ENCODE measurements around the gene STK38.

DNA sequence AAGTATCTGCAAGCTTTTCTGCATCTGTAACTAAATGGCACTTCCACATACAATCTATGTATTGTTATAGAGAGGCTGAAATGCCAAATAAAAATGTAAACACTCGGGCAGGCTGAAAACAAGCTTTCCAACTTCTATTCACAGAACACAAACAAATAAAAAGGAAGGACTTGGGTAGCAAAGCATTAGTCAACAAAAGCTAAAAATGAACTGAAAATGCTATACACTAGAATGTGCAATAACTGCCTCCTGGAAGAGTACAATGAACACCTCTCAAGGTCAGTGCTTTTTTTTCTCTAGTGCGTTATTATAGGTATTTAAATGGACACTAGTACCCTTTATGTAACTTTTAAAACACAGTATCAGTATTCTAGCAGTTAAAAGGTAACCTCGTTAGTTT lies 31.4 kb downstream of the STK38 start:
- TF ChIP-seq EZH2 (IDR thresholded peaks at IDR 0.05; ENCODE audit: borderline replicate concordance, insufficient read depth, low read depth, low read length, poor library complexity, severe bottlenecking) = no peak
- TF ChIP-seq, protein P1, sequence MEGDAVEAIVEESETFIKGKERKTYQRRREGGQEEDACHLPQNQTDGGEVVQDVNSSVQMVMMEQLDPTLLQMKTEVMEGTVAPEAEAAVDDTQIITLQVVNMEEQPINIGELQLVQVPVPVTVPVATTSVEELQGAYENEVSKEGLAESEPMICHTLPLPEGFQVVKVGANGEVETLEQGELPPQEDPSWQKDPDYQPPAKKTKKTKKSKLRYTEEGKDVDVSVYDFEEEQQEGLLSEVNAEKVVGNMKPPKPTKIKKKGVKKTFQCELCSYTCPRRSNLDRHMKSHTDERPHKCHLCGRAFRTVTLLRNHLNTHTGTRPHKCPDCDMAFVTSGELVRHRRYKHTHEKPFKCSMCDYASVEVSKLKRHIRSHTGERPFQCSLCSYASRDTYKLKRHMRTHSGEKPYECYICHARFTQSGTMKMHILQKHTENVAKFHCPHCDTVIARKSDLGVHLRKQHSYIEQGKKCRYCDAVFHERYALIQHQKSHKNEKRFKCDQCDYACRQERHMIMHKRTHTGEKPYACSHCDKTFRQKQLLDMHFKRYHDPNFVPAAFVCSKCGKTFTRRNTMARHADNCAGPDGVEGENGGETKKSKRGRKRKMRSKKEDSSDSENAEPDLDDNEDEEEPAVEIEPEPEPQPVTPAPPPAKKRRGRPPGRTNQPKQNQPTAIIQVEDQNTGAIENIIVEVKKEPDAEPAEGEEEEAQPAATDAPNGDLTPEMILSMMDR (IDR thresholded peaks at IDR 0.05) = no peak

All from B cell (primary cell).